GM18511 (cell line): Measurements from ENCODE around the gene TSPY1.
"Not testable (repeated sequence)": the region's sequence is repeated elsewhere in the genome, so short reads cannot be mapped to it uniquely, and the experiment has no call there.

Experiments used
- ATAC-seq: cut with Tn5 transposase; IDR thresholded peaks from one replicate; pipeline ENCODE4 v1.9.1; 2021; ENCODE audit warnings: mild to moderate bottlenecking, moderate library complexity; ENCODE audit not compliant: unreplicated experiment

Gene TSPY1, protein sequence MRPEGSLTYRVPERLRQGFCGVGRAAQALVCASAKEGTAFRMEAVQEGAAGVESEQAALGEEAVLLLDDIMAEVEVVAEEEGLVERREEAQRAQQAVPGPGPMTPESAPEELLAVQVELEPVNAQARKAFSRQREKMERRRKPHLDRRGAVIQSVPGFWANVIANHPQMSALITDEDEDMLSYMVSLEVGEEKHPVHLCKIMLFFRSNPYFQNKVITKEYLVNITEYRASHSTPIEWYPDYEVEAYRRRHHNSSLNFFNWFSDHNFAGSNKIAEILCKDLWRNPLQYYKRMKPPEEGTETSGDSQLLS

DNA sequence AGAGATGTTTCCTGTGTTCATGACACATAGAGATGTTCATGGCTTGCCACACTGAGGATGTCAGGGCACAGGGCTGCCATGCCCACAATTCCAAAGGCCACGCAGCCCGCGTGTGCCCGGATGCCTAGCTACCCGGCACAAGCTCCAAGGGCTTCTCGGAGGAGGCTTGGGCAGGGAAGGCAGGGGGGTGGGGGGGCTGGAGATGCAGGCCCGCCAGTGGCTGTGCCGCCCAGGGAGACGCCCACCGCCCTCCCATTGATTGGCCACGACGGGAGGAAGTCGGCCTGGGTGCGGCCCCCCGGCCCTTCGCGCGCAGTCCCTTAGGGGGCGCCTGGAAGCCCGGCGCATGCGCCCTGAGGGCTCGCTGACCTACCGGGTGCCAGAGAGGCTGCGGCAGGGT is at the start of gene TSPY1:
Gene TSPY1, plus strand, starts transcription at position 301 of the 400 bp plus-strand sequence. Its CDS starts 46 bp downstream, at position 347.
- not testable (repeated sequence) for ATAC-seq

DNA sequence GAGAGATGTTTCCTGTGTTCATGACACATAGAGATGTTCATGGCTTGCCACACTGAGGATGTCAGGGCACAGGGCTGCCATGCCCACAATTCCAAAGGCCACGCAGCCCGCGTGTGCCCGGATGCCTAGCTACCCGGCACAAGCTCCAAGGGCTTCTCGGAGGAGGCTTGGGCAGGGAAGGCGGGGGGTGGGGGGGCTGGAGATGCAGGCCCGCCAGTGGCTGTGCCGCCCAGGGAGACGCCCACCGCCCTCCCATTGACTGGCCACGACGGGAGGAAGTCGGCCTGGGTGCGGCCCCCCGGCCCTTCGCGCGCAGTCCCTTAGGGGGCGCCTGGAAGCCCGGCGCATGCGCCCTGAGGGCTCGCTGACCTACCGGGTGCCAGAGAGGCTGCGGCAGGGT is 20.2 kb downstream of the TSPY1 start, which contains the start of gene TSPY9:
Gene TSPY9, plus strand, starts transcription at position 301 of the 400 bp plus-strand sequence. Its CDS starts 46 bp downstream, at position 347.
- not testable (repeated sequence) for ATAC-seq

DNA sequence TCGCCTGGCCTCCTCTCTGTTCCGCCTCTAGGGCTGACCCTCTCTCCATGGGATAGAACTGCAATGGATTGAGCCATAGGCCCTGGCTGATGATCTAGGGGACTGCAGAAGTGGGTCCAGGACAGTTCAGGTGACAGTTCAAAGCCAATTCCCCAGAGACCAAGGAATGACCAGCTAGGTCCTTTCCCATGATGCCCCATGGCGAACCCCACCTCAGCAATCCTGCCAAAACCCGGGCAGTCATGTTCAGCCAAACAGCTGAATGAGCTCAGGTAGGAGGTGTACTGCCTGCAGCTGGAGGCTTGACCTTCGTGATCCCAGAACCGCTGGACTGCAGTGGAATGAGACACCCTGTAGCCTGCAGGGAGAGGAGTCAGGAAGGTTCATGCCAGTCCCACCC is 37.6 kb downstream of the TSPY1 start:
- ATAC-seq, result not testable (repeated sequence)

DNA sequence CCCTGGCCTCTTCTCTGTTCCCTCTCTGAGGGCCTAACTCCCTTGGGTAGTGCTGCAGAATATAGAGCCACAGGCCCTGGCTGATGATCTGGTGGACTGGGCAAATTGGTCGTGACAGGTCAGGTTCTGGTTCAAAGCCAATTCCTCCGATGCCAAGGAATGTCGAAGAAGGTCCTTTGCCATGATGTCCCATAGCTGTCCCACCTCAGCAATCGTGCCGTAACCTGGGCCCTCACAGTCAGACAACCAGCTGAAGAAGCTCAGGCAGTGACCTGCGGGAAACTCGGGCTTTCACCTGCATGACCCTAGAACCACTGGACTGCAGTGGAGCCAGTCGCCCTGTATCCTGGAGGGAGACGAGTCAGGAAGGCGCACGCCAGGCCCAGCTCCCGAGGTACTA is 49.5 kb downstream of the TSPY1 start:
- not testable (repeated sequence) for ATAC-seq
